ENCODE results near the gene PLCD4. TPM values are rescaled to one million over a fixed set of nuclear protein-coding genes. Genes with fewer than 3 reads are reported as not detected.

Gene PLCD4
- total RNA-seq = 29.4 TPM

DNA sequence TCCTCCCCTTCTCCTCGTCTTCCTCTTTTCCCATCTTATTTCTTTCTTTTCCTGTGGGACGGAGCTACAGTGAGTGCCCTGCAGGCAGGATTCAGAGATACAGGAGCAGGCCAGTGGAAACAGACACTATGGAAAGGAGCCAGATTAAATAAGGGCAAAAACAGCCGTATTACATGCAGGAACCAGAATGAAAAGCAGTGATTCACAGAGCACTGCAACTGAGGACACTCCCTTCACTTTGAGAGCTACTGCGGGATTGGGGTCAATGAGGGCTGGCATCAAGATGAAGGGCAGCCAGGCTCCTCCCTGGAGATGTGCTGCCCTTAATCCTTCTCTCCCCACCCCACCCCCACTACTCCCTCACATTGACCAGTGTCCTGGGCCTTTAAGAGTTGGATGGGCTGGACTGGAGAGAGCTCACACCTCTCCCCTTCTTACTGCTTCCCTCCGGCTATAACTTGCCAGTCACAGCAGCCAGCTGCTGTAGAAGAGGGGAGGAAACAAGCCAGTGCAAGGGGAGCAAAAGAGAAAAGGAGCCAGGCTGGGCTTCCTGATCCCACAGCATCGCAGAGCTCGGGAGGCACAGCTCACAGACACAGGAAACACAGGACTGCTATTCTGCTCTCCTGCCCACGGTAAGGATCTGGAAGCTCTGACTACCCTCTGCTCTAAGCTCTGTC, at the start of gene PLCD4:
PLCD4 (plus strand) TSS at position 464 of the 680 bp plus-strand sequence. CDS start 7,841 bp downstream, outside the sequence.

GRCh38 chr2:218568190-218569037, 39.3 kb upstream of the PLCD4 start, which contains the start of the genes CNOT9 and USP37:
Gene CNOT9, plus strand, starts transcription at chr2:218568839. Its CDS starts 116 bp downstream, at chr2:218568955.
Gene USP37, minus strand, starts transcription at chr2:218568351. Its CDS starts 9,698 bp downstream, at chr2:218558653.

DNA sequence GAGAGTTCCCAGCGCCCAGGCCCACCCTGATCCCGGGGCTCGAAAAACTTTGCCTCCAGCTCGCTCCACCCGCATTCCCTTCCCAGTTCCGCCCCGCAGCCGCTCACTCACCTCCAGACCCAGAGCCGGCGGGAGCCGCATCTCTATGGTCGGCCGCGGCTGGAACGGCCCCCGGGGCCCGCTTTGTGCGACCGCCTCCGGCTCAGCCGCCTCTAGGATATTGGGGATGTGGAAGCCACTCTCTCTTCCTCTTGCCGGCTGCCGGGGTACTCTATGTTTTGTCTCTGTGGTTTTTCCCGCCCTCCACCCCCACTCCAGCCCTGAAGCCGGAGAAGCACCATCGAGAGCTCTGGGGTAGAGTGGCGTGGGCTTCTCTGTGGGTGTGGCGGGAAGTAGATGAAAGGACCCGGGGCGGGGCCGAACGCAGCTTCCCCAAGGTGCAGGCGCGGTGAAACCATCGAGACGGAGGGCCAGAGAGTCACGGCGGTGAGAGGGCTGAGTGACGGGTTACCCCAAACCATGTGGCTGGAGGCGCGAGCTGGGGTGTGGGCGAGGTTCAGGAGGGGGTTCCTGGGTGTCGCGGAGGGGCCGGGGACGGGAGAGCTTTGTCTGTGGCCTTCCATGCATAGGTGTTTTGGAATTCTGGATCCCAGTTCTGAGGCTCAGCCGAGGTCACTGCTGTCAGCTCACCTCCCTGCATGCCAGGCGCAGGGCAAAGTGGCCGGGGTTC, 51.7 kb downstream of the PLCD4 start, which contains the start of the genes BCS1L and ZNF142:
BCS1L (plus strand) TSS at position 426 of the 730 bp plus-strand sequence. CDS start 1,305 bp downstream, outside the sequence.
ZNF142 (minus strand) TSS at position 366 of the 730 bp plus-strand sequence. CDS start 3,194 bp downstream, outside the sequence.

GRCh38 chr2:218671654-218672566, 64.2 kb downstream of the PLCD4 start, which contains the start of the genes RNF25 and STK36:
Gene RNF25, minus strand, starts transcription at chr2:218672002. Its CDS starts 32 bp downstream, at chr2:218671970.
Gene STK36, plus strand, starts transcription at chr2:218672086. Its CDS starts 744 bp downstream, at chr2:218672830.

Other genes starting within 250 kb of the PLCD4 start
- 7.8 TPM for gene SLC11A1, start 225.6 kb upstream of the PLCD4 start, total RNA-seq
- 59.0 TPM for gene CTDSP1, start 208.0 kb upstream of the PLCD4 start, total RNA-seq
- not detected for gene VIL1, start 188.8 kb upstream of the PLCD4 start, total RNA-seq
- 36.4 TPM for gene USP37, start 39.5 kb upstream of the PLCD4 start, total RNA-seq
- gene CNOT9, start 39.1 kb upstream of the PLCD4 start, total RNA-seq = 50.5 TPM
- 21.8 TPM for gene ZNF142, start 51.7 kb downstream of the PLCD4 start, total RNA-seq
- gene BCS1L, start 51.8 kb downstream of the PLCD4 start, total RNA-seq = 30.0 TPM
- gene RNF25, start 64.1 kb downstream of the PLCD4 start, total RNA-seq = 11.7 TPM
- 47.2 TPM for gene STK36, start 64.2 kb downstream of the PLCD4 start, total RNA-seq
- gene TTLL4, start 102.9 kb downstream of the PLCD4 start, total RNA-seq = 78.3 TPM
- gene CYP27A1, start 174.2 kb downstream of the PLCD4 start, total RNA-seq = 30.0 TPM
- 1.5 TPM for gene PRKAG3, start 223.9 kb downstream of the PLCD4 start, total RNA-seq

Data from camera-type eye (tissue), 1 donor.